CD14-positive monocyte (primary cell): ENCODE data around the gene DNAJC1. TPM values are rescaled to one million over a fixed set of nuclear protein-coding genes. Genes with fewer than 3 reads are reported as not detected.
"Not testable (repeated sequence)": the region's sequence is repeated elsewhere in the genome, so short reads cannot be mapped to it uniquely, and the experiment has no call there.

Experiments used
- DNase-seq, 3 donors: peaks; one replicate each; pipeline ENCODE4 v3.0.0-alpha.2; 2011 to 2022
- H2AFZ ChIP-seq: 2 replicates; pipeline ENCODE4 v1.6.0; 2012; ENCODE audit warnings: mild to moderate bottlenecking, low read depth, low read length, inconsistent platforms; ENCODE audit not compliant: insufficient read depth, poor library complexity, severe bottlenecking
- H3K27ac ChIP-seq, 2 donors: 1 replicate in 1 of 2; 2 replicates in 1 of 2; pipeline ENCODE4 v1.5.1; 2012 to 2013; ENCODE audit warnings: low read length in 2 of 2, control low read depth in 1 of 2, inconsistent platforms in 1 of 2, low read depth in 1 of 2, mild to moderate bottlenecking in 1 of 2
- H3K27me3 ChIP-seq, 2 donors: one replicate each; pipeline versions ENCODE4 v1.6.0 to v1.6.1; 2011 to 2013; ENCODE audit warnings: low read length in 2 of 2; ENCODE audit not compliant: control insufficient read depth in 2 of 2, insufficient read depth in 2 of 2
- H3K36me3 ChIP-seq, 2 donors: replicated peaks in 1 of 2; 1 replicate in 1 of 2; 2 replicates in 1 of 2; pipeline versions ENCODE4 v1.5.1 to v1.6.1; 2012 to 2013; ENCODE audit warnings: low read length in 2 of 2, control low read depth in 1 of 2, inconsistent platforms in 1 of 2, mild to moderate bottlenecking in 1 of 2; ENCODE audit not compliant: insufficient read depth in 2 of 2, control insufficient read depth in 1 of 2
- H3K4me1 ChIP-seq, 2 donors: 1 replicate in 1 of 2; 2 replicates in 1 of 2; pipeline versions ENCODE4 v1.5.1 to v1.6.1; 2012 to 2013; ENCODE audit warnings: low read length in 2 of 2, control low read depth in 1 of 2, inconsistent platforms in 1 of 2, mild to moderate bottlenecking in 1 of 2, moderate library complexity in 1 of 2; ENCODE audit not compliant: insufficient read depth in 2 of 2, control insufficient read depth in 1 of 2
- H3K4me2 ChIP-seq: replicated peaks from 2 replicates; pipeline ENCODE3; 2012; ENCODE audit warnings: low read length, moderate library complexity, mild to moderate bottlenecking; ENCODE audit not compliant: poor library complexity, severe bottlenecking; ENCODE audit errors: extremely low read depth
- H3K4me3 ChIP-seq, 3 experiments: fragments of 200-600 bp in 1 of 3; sonication (generic) in 1 of 3; replicated peaks in 1 of 3; 1 replicate in 2 of 3; 2 replicates in 1 of 3; pipeline ENCODE4 v1.5.1; 2011 to 2013; ENCODE audit warnings: low read length in 3 of 3, mild to moderate bottlenecking in 3 of 3, control low read depth in 2 of 3, low read depth in 2 of 3, inconsistent platforms in 1 of 3, moderate library complexity in 1 of 3
- H3K79me2 ChIP-seq: 2 replicates; pipeline ENCODE4 v1.6.0; 2012; ENCODE audit warnings: mild to moderate bottlenecking, control low read depth, inconsistent platforms, low read length, moderate library complexity; ENCODE audit not compliant: insufficient read depth
- H3K9ac ChIP-seq: 2 replicates; pipeline ENCODE4 v1.6.0; 2017; ENCODE audit warnings: low read length, mild to moderate bottlenecking; ENCODE audit not compliant: insufficient read depth, poor library complexity, severe bottlenecking
- H3K9me3 ChIP-seq, 2 donors: replicated peaks in 1 of 2; 1 replicate in 1 of 2; 2 replicates in 1 of 2; pipeline versions ENCODE4 v1.5.1 to v1.6.1; 2012 to 2013; ENCODE audit warnings: low read length in 2 of 2, control low read depth in 1 of 2; ENCODE audit not compliant: control insufficient read depth in 1 of 2, insufficient read depth in 1 of 2
- H4K20me1 ChIP-seq: 2 replicates; pipeline ENCODE4 v1.6.0; 2012; ENCODE audit warnings: mild to moderate bottlenecking, low read length, control low read depth, moderate library complexity; ENCODE audit not compliant: insufficient read depth
- H3K27ac Mint-ChIP-seq, 7 donors: one replicate each; pipeline ENCODE4 v1.8.0; 2020; ENCODE audit warnings: mild to moderate bottlenecking in 7 of 7, mixed read lengths in 7 of 7, moderate library complexity in 6 of 7, inconsistent platforms in 2 of 7
- H3K27me3 Mint-ChIP-seq, 3 donors: one replicate each; pipeline ENCODE4 v1.8.0; 2021 to 2022; ENCODE audit warnings: low read depth in 3 of 3, mild to moderate bottlenecking in 3 of 3, mixed read lengths in 3 of 3, moderate library complexity in 3 of 3, inconsistent platforms in 1 of 3
- H3K36me3 Mint-ChIP-seq, 2 donors: one replicate each; pipeline ENCODE4 v1.8.0; 2020; ENCODE audit warnings: mixed read lengths in 2 of 2, inconsistent platforms in 1 of 2, mild to moderate bottlenecking in 1 of 2
- H3K4me1 Mint-ChIP-seq: one replicate; pipeline ENCODE4 v1.8.0; 2020; ENCODE audit warnings: mild to moderate bottlenecking, mixed read lengths
- H3K4me3 Mint-ChIP-seq, 2 donors: one replicate each; pipeline ENCODE4 v1.8.0; 2020; ENCODE audit warnings: mild to moderate bottlenecking in 2 of 2, mixed read lengths in 2 of 2, moderate library complexity in 1 of 2
- H3K9me3 Mint-ChIP-seq, 7 donors: one replicate each; pipeline ENCODE4 v1.8.0; 2020 to 2022; ENCODE audit warnings: mixed read lengths in 7 of 7, mild to moderate bottlenecking in 6 of 7, moderate library complexity in 6 of 7, inconsistent platforms in 2 of 7
- WGBS: methylation state at CpG from one replicate; pipeline ENCODE4 v1.1.5; 2013; ENCODE audit warnings: missing lambda C conversion rate; ENCODE audit not compliant: insufficient coverage; 5-methylcytosine and 5-hydroxymethylcytosine counted together
- intact Hi-C, 2 donors: fragments of 100-400 bp; cut with micrococcal nuclease; formaldehyde crosslinking; loops; one replicate each; pipeline versions ENCODE4 v1.15.0 to v1.15.1; 2023
- polyA plus RNA-seq, 3 donors: library from polyadenylated mRNA; depleted of rRNA in 1 of 3; unstranded in 2 of 3; stranded (reverse) in 1 of 3; fragments of 300-500 nt in 2 of 3; fragments of >200 nt in 1 of 3; fragmentation: Illumina TruSeq in 2 of 3; gene quantifications; 1 replicate in 2 of 3; 2 replicates in 1 of 3; pipeline ENCODE4 v1.2.3, GENCODE V29; 2012 to 2021
- TF ChIP-seq, protein P1 (sequence below): fragments of 200-600 bp; IDR thresholded peaks from one replicate; pipeline ENCODE4 v1.8.0; 2022; ENCODE audit warnings: antibody characterized with exemption, mild to moderate bottlenecking

Gene DNAJC1
- polyA plus RNA-seq, 3 donors, result 11.4 to 12.9 (median 12.5) TPM

GRCh38 chr10:21837487-21837886 lies 166.0 kb downstream of the DNAJC1 start:
- H3K27ac Mint-ChIP-seq, H3K4me2 ChIP-seq, H3K4me3 Mint-ChIP-seq, H3K27ac ChIP-seq, H3K36me3 ChIP-seq, H3K4me3 ChIP-seq, H3K27me3 ChIP-seq, H3K4me1 Mint-ChIP-seq, intact Hi-C loops, H3K4me1 ChIP-seq, H4K20me1 ChIP-seq, DNase-seq, H2AFZ ChIP-seq, H3K79me2 ChIP-seq, H3K27me3 Mint-ChIP-seq, H3K9ac ChIP-seq: not testable (repeated sequence)
- Mint-ChIP-seq H3K9me3 (peaks cover 48 to 79% (median 57%) of the 10 kb centered on the region in 7 donors), H3K36me3 (peaks cover 7 to 27% of the 10 kb centered on the region in 2 donors)
- 98% methylated on average over 9 of the region's 29 CpGs for WGBS
- H3K9me3 ChIP-seq, result peaks cover 16 to 36% of the 10 kb centered on the region in 2 donors

- peaks cover 35 to 45% of the 10 kb centered on the region in 2 donors for H3K9me3 ChIP-seq
- H3K4me3 ChIP-seq, H3K4me1 ChIP-seq, H3K27me3 Mint-ChIP-seq, H3K27ac Mint-ChIP-seq, H3K36me3 ChIP-seq, H2AFZ ChIP-seq, H3K4me1 Mint-ChIP-seq, H3K27me3 ChIP-seq, H3K9ac ChIP-seq, H3K4me2 ChIP-seq, intact Hi-C loops, H3K4me3 Mint-ChIP-seq, H3K27ac ChIP-seq, H4K20me1 ChIP-seq, H3K79me2 ChIP-seq, DNase-seq: not testable (repeated sequence)
- Mint-ChIP-seq H3K36me3 (peaks cover 7 to 28% of the 10 kb centered on the region in 2 donors), H3K9me3 (peaks cover 58 to 82% (median 67%) of the 10 kb centered on the region in 7 donors)
- 97% methylated on average over 8 of the region's 10 CpGs for WGBS
Observed at GRCh38 chr10:21834574-21834973, 169.0 kb downstream of the DNAJC1 start.

DNA sequence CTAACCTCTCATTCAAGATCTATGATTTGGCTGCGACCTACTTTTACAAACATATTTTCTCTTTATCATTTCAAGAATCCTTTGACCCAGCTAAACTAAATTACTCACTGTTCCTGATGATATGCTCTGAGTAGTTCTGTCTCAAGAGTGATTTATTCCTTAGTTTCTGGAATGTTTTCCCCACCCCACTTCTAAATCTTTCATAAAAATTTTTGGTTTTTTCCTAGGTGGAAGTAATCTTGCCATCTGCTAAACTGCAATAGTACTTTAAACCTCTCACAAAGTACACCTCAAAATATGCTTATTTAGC lies 170.8 kb downstream of the DNAJC1 start:
- peaks cover 50 to 52% of the 10 kb centered on the region in 2 donors for H3K9me3 ChIP-seq
- no peak overlapping the region for H3K4me2 ChIP-seq
- H3K27ac ChIP-seq, result no peak overlapping the region
- no peaks in the 10 kb centered on the region for H3K4me1 ChIP-seq
- H2AFZ ChIP-seq, result no peak overlapping the region
- no peak overlapping the region for H3K4me3 ChIP-seq
- no peaks in the 10 kb centered on the region for H4K20me1 ChIP-seq
- DNase-seq, result no peak
- no peaks in the 10 kb centered on the region for H3K79me2 ChIP-seq
- intact Hi-C loops, result no loop called here
- no peak overlapping the region for H3K9ac ChIP-seq
- whole genome bisulfite sequencing, result no CpG with 5 or more reads among the region's 1 CpG
- H3K27me3 Mint-ChIP-seq, result no peaks in the 10 kb centered on the region
- no peak overlapping the region for H3K4me3 Mint-ChIP-seq
- no peaks in the 10 kb centered on the region for H3K4me1 Mint-ChIP-seq
- no peaks in the 10 kb centered on the region for H3K27me3 ChIP-seq
- H3K27ac Mint-ChIP-seq, result no peak overlapping the region
- H3K36me3 ChIP-seq, result no peaks in the 10 kb centered on the region
- TF ChIP-seq, protein P1, sequence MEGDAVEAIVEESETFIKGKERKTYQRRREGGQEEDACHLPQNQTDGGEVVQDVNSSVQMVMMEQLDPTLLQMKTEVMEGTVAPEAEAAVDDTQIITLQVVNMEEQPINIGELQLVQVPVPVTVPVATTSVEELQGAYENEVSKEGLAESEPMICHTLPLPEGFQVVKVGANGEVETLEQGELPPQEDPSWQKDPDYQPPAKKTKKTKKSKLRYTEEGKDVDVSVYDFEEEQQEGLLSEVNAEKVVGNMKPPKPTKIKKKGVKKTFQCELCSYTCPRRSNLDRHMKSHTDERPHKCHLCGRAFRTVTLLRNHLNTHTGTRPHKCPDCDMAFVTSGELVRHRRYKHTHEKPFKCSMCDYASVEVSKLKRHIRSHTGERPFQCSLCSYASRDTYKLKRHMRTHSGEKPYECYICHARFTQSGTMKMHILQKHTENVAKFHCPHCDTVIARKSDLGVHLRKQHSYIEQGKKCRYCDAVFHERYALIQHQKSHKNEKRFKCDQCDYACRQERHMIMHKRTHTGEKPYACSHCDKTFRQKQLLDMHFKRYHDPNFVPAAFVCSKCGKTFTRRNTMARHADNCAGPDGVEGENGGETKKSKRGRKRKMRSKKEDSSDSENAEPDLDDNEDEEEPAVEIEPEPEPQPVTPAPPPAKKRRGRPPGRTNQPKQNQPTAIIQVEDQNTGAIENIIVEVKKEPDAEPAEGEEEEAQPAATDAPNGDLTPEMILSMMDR, result no peak
- H3K9me3 Mint-ChIP-seq, result peaks cover 51 to 81% (median 67%) of the 10 kb centered on the region in 7 donors
- H3K36me3 Mint-ChIP-seq, result peaks cover 7 to 28% of the 10 kb centered on the region in 2 donors
